NCI-H146 treated with DMSO at 0.1 percent for 48 hours (cell line): ENCODE data around the gene MRPS18A.
A peak's percentile ranks its signal among the peaks of the same experiment; 100 is the strongest.
"Not testable (repeated sequence)": the region's sequence is repeated elsewhere in the genome, so short reads cannot be mapped to it uniquely, and the experiment has no call there.

Source experiments
- DNase-seq: peaks from one replicate; lab custom pipeline; 2025; ENCODE audit not compliant: unreplicated experiment; lab: John Stamatoyannopoulos, UW

MRPS18A gene

DNA sequence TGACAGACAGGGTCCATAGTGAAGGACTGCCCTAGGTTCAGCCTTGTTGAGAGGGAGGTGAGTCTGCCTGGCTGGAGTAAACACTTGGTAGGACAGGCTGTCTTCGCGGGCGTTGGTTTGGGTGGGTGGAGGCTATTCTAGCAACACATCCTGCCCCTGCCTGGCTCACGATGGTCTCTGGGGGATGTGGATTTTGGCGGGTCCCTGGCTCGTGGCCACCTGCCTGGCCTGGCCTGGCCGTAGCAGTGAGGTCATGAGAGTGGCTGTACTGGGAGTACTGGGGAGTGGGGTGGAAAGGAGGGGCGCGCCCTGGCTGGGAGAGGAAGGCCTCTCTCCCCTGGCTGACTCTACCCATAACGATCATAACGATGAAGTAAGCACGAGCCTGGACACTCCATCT, 30.2 kb upstream of the MRPS18A start:
- no peak for DNase-seq

DNA sequence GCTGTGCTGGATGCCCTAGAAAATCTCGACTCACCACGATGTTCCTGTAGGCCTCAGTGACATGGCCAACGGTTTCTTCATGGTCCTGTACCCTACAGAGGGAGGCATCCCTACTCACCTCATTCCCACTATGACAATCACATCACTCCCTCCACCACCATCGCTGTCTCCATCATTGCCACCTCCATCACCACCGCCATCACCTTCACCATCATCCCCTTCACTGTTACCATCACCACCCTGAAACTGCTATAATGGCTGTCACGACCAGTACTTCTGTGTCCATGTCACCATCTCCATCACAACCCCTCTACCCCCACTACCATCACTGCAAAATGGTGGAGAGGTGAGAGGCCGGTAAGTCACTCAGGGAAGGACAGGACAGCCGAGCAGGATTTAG, 29.8 kb upstream of the MRPS18A start:
- DNase-seq: no peak

- no peak for DNase-seq
Measured at GRCh38 chr6:43716099-43716498, 28.5 kb upstream of the MRPS18A start.

DNA sequence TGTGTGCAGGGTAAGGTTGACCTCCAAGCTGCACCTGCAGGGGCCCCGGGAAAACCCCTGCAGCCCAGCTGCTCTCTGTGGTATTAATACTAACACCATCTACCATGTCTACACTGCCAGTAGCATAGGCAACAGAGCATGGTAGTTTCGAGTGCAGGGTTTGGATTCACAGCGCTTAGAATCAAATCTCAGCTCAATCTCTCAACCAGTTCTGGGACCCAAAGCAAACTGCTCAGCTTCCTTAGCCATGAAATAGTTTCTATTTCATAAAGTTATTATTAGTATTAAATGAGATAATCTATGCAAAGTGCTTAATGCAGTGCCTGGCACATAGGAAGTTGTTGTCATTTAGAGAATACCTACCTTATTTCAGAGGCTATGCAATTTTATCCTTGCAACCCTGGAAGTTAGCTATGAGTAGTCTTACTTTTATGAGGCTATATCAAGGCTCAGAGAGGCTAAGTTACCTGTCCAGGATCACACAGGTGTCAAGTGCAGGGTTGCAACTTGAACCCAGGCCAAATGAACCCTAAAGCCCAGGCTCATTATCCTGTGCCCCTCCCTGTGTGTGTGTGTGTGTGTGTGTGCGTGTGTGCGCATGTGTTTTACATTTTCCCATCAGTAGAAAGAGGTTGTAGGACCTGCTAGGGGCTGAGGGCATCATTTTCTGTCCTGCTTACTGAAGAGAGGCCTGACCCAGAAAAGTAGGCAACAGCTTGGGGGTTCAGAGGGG, 27.6 kb upstream of the MRPS18A start:
- DNase-seq: no peak

DNA sequence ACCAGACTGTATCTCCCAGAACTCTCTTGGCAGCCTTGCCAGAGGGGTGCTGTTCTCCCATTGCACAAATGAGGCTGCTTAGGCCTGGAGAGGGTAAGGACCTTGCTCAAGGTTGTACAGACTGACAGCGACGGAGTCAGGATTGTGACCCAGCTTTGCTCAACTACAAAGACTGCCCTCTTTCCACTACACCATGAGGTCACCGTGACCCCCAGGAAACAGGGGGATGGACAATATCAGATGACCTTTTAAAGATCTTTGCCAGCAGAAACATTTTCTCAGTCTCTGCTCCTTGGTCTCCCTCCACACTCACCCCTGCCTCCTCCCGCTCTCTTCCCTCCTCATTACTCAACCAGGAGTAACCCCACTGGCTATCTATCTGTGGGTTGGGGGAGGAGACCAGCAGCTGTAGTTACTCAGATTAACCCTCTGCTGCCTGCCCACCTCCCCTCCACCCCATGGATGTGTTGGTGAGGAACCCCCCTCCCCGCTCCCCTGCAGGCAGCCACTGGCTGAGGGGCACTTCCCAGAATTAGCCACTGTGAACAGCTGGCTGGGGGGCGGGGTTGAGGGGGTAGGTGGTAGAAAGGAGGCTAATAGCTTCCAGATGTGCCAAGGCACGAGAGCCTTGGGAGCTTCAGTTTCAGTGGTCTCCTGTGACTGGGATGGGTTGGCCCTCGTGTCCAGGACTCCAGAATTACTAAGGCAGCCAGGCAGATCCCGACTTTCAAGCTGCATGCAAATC, 26.9 kb upstream of the MRPS18A start:
- no peak for DNase-seq

DNA sequence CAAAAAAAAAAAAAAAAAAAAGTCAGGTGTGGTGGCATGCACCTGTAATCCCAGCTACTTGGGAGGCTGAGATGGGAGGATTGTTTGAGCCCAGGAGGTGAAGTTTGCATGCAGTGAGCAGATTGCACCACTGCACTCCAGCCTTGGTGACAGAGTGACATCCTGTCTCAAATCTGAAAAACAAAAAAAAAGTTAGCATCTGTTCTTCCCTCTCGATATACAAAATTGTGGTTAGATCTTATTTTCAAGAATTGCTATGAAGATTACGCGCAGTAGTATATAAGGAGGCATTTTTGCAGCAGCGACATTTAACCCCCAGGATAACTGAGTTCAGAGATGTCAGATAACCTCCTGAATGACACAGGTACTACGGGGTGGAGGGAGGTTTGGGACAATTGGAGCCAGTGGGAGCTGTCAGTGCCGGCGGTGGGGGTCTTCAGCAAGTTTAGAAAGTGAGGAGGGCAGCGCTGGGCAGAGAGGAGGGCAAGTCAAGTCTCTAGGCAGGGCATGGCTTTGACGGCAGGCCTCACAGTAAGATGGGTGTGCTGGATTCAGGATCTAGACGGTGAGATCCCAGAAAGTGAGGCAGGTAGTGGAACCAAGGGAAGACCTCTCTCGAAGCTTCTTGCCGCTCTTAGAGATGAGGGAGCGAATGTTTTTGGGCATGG, 26.2 kb upstream of the MRPS18A start:
- DNase-seq: no peak

GRCh38 chr6:43712579-43712978, 25.0 kb upstream of the MRPS18A start:
- no peak for DNase-seq

GRCh38 chr6:43710576-43710975, 23.0 kb upstream of the MRPS18A start:
- no peak for DNase-seq

DNA sequence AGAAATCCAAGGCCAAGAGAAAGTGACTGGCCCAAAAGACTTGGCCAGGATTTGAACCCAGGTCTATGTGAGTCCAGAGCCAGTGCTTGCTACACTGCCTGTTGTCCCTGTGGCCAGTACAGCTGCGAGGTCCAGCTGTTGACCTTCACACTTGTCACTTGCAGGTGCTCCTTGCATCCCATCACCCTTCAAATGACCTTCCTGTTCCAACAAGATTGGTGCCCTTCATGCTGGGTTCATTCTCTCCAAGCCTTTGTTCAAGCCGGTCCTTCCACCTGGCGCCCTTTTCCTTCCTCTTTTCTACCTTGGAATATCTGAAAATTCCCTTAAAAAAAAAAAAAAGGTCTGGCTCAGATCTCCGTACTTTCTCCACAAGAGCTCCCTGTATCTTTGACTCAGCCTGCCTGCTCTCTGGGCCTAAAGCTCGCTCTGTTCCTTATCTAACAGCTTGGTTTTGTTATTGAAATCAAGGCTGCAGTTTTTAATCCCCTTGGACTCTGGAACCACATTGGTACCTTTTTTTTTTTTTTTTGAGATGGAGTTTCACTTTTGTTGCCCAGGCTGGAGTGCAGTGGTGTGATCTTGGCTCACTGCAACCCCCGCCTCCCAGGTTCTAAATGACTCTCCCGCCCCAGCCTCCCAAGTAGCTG, 22.2 kb upstream of the MRPS18A start:
- DNase-seq: peak; percentile 28

DNA sequence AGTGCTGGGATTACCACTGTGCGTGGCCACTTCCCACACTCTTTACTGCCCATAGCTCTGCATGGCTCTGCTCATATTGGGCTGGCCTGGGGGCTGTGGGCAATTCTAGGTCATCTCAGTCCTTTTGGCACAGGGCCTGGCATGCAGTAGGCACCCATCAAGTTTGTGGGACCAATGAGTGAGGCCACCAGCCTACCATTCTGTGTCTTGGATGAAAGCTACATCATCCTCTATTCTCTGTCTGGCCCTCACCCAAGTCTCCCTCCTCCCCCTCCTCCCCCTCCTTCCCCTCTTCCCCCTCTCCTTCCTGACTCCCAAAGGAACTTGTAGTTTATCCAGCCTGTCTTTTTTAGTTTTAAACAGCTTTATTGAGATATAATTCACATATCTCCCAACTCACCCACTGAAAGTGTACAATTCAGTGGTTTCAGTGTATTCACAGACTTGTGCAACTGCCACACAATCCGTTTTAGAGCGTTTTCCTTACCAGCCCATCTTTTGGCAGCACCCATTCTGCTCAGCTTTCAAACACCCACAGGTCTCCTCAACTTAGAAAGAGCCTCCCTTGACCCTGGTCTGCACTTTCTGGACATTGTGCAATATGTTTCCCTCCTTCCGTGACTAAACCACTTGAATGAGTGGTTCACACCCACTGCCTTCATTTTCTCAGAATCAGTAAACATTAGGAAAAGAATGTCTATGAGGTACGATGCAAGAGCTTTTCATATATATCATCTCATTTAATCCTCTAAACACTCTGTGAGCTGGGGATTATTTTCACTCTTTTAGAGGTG, 21.5 kb upstream of the MRPS18A start:
- DNase-seq: no peak

DNA sequence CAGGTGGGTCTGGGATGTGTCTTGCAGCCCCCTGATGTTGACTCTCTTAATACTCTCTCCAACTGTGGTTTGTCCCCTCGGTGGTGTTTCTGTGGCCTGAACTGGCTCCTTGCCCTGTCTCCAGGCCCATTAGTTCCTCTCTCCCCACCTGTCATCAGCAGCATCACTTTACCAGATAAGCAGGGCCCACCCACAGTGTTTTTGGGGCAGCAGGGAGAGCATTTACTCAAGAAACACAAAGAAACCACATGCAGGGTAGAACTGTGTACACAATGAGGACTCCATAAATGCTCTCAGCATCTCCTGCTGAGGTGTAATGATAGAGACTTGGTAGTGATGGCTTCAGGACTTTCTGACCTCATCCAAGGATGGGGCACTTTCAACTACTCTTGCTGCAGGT, 20.2 kb upstream of the MRPS18A start:
- peak; percentile 98 for DNase-seq

- no peak for DNase-seq
Measured at GRCh38 chr6:43707269-43707668, 19.7 kb upstream of the MRPS18A start.

- DNase-seq: no peak
Measured at GRCh38 chr6:43706788-43707187, 19.2 kb upstream of the MRPS18A start.

DNA sequence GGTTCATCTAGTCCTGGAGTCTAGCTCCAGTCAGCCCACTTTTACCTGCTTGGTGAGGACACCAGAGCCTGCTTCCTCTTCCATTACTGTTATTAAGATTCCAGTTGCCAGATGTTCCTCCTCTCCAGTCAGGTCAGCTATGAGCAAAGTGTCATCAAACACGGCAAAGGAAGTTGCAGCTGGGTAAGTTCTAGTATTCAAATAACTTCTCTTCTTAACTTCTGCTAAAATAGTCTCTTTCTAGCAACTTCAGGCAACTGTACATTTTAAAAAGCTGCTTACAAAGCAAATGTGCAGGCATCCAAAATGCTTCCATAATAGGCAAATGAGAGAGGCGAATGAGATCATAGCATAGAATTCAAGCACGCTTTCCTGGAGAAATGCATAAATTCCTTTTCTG, 18.4 kb upstream of the MRPS18A start:
- DNase-seq: no peak

GRCh38 chr6:43703512-43704429, 16.2 kb upstream of the MRPS18A start:
- peak; percentile 91 for DNase-seq

- peak; percentile 98 for DNase-seq
Measured at GRCh38 chr6:43702534-43703440, 15.2 kb upstream of the MRPS18A start.

GRCh38 chr6:43702171-43702533, 14.6 kb upstream of the MRPS18A start:
- no peak for DNase-seq

GRCh38 chr6:43700939-43701560, 13.5 kb upstream of the MRPS18A start:
- DNase-seq: not testable (repeated sequence)
